BJ (cell line): ENCODE results near the gene TRPM3. TPM values are rescaled to one million over a fixed set of nuclear protein-coding genes. Genes with fewer than 3 reads are reported as not detected.
A peak's percentile ranks its signal among the peaks of the same experiment; 100 is the strongest.

Experiments
- CTCF ChIA-PET: fragments of 350-600 bp; formaldehyde crosslinking; extraction: SDS; loops from one replicate; lab custom pipeline; 2021; ENCODE audit warnings: antibody characterized with exemption, inconsistent platforms; lab: Yijun Ruan, JAX
- POLR2A ChIA-PET: fragments of 300-600 bp; sonication (Branson Sonifier 250); formaldehyde crosslinking; extraction: SDS; loops from one replicate; lab custom pipeline; 2021; ENCODE audit warnings: antibody characterized with exemption; lab: Charles Lee
- DNase-seq: peaks from one replicate; pipeline ENCODE4 v3.0.0-alpha.2; 2011; ENCODE audit warnings: low read depth
- H3K27me3 ChIP-seq: 2 replicates; pipeline ENCODE4 v1.6.0; 2011; ENCODE audit warnings: low read length; ENCODE audit not compliant: control insufficient read depth, insufficient read depth
- H3K36me3 ChIP-seq: 2 replicates; pipeline ENCODE4 v1.5.1; 2011; ENCODE audit warnings: low read length; ENCODE audit not compliant: control insufficient read depth, insufficient read depth
- H3K4me3 ChIP-seq: 2 replicates; pipeline ENCODE4 v1.5.1; 2011; ENCODE audit warnings: low read depth, mild to moderate bottlenecking, control low read depth, low read length
- polyA plus RNA-seq: library from polyadenylated mRNA; depleted of rRNA; stranded (reverse); fragments of >200 nt; gene quantifications from 2 replicates; pipeline ENCODE4 v1.2.3, GENCODE V29; 2011
- TF ChIP-seq, protein P1 (sequence below): IDR thresholded peaks from 2 replicates; pipeline ENCODE4 v1.5.1; 2011; ENCODE audit warnings: low read depth, mild to moderate bottlenecking, control low read depth, inconsistent platforms, low read length, moderate library complexity; ENCODE audit not compliant: insufficient read depth

The TRPM3 gene
- polyA plus RNA-seq, 1 experiment, result 0.07 TPM

DNA sequence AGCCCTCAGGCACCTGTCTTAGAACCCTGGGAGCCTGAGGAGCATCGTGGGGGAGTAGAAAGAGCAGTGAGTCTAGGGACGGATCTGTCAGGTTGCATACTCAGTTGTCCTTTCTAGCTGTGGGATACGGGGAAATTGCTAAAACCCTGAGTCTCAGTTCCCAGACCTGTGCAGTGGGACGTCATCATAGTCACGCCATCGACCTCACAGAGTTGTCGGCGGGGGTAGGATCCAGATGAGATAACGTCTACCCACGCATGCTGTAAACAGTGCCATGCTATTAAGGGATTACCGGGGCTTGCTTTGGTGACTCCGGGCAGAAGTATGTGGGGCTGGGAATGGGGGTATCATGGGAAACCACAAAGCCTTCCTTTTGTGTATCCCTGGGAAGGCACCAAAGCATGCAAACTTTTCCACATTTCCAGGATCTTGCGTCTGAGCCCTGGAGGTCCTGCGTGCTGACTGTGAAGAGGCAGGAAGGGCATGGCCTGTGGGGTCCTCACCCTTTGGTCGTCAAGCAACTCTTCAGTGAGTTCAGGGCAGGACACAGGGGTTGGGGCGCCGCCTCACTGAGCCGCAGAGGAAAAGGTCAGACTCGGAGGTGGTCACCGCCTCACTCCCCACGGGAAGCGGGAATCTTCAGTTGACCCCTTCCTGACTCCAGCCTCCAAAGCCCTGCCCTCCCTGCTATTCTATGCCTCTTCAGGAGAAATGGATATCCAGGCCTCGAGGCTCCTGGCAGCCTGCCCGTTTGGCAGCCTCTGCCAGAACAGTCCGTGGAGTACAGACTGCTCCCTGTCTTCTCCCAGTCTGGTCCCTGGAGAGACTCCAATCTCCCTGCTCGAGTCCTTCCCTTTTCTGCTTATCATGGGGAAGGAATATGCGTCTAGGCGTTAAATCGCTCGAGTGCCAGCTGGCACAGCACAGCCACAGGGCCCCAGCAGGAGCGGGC lies 520.1 kb downstream of the TRPM3 start:
- TF ChIP-seq, protein P1, sequence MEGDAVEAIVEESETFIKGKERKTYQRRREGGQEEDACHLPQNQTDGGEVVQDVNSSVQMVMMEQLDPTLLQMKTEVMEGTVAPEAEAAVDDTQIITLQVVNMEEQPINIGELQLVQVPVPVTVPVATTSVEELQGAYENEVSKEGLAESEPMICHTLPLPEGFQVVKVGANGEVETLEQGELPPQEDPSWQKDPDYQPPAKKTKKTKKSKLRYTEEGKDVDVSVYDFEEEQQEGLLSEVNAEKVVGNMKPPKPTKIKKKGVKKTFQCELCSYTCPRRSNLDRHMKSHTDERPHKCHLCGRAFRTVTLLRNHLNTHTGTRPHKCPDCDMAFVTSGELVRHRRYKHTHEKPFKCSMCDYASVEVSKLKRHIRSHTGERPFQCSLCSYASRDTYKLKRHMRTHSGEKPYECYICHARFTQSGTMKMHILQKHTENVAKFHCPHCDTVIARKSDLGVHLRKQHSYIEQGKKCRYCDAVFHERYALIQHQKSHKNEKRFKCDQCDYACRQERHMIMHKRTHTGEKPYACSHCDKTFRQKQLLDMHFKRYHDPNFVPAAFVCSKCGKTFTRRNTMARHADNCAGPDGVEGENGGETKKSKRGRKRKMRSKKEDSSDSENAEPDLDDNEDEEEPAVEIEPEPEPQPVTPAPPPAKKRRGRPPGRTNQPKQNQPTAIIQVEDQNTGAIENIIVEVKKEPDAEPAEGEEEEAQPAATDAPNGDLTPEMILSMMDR, result no peak
- ChIA-PET POLR2A (interaction anchor here (0.6 to 1.8 kb wide), 5 partner anchors 179 to 187 kb away, joined by 3 to 5 read pairs (median 4); partner anchors contain the start of gene KLF9), CTCF (interaction anchor here (0.9 to 4.4 kb wide), 28 partner anchors 12 to 683 kb away, joined by 3 to 56 read pairs (median 5); no protein-coding TSS in a partner anchor)
- Histone ChIP-seq H3K4me3 (peak overlapping the region; percentile 14), H3K36me3 (no peaks in the 10 kb centered on the region), H3K27me3 (no peaks in the 10 kb centered on the region)
- DNase-seq, result peak; percentile 99

DNA sequence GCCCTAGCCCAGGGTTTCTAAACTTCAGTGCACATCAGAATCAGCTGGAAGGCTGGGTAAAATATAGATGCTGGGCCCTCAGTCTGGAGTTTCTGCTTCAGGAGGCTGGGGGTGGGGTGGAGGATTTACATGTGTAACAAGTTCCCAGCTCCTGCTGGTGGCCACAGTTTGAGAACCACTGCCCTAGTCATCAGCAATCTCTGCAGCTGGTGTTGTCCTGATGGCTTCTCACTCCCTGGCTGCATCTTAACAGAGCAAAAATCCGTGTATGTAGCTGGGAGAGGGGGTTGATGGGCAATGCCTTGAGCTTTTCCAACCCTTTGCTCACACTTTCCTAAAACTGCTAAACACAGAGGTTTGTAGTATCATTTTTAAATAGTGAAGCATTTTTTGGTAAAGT lies 520.9 kb downstream of the TRPM3 start:
- DNase-seq, result peak; percentile 47
- peak overlapping the region; percentile 14; the same call in 1 of the 2 replicates for H3K4me3 ChIP-seq
- ChIA-PET CTCF (interaction anchor here (0.9 to 4.4 kb wide), 10 partner anchors 11 to 370 kb away, joined by 3 to 56 read pairs (median 4); no protein-coding TSS in a partner anchor), POLR2A (interaction anchor here (1.0 to 1.8 kb wide), 2 partner anchors 181 to 186 kb away, joined by 3 to 5 read pairs; partner anchors contain the start of gene KLF9)
- no peaks in the 10 kb centered on the region for H3K27me3 ChIP-seq
- H3K36me3 ChIP-seq, result no peaks in the 10 kb centered on the region
- TF ChIP-seq, protein P1, result peak; percentile 29; the same call in 1 of the 2 replicates

DNA sequence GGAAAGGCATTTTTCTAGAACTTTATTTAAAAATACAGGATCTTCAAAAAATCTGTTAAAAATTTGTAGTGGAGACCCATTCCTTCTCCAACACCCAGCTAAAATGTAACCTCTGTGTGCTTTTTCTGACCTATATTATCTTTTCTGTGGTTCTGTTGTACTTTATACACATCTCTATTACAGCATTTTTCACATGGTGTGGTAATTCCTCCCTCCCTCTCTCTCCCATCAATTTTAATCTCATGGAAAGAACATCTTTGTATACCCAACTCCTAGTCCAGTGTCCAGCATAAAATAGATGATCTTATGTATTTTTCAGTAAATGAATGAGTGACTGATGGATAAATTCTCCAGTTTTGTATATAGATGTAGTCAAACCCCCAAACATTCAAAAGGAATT lies 523.5 kb downstream of the TRPM3 start:
- DNase-seq, result no peak
- no peak overlapping the region for H3K4me3 ChIP-seq
- no peaks in the 10 kb centered on the region for H3K36me3 ChIP-seq
- TF ChIP-seq, protein P1, result no peak
- ChIA-PET POLR2A (no interaction called here), CTCF (interaction anchor here (0.8 to 1.7 kb wide), 2 partner anchors 83 to 180 kb away, joined by 4 read pairs; no protein-coding TSS in a partner anchor)
- no peaks in the 10 kb centered on the region for H3K27me3 ChIP-seq

DNA sequence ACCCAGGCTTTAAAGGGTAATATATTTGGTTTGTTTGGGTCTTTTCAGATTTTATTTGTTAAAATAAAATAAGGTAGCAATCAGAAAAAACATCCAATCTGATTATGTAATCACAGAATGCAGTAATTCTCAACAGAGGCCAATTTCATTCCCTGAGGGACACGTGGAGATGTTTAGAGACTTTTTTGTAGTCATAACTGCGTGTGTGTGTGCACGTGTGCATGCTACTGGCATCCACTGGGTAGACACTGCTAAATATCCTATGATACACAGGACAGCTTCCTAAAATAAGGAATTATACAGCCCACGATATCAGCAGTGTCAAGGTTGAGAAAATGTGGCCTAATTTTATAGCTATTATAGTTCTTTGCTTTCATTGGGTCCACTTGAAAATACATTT lies 526.2 kb downstream of the TRPM3 start:
- Histone ChIP-seq H3K36me3 (no peaks in the 10 kb centered on the region), H3K4me3 (no peak overlapping the region), H3K27me3 (no peaks in the 10 kb centered on the region)
- ChIA-PET POLR2A (interaction anchor here (0.6 kb wide), 1 partner anchor 1301 kb away, joined by 4 read pairs; no protein-coding TSS in a partner anchor), CTCF (no interaction called here)
- no peak for DNase-seq
- TF ChIP-seq, protein P1, result no peak
